GM12865 (cell line): ENCODE results near the gene BHMT2.

Source experiments
- DNase-seq: peaks from one replicate; pipeline ENCODE4 v3.0.0; 2010; ENCODE audit warnings: low read depth
- H3K4me3 ChIP-seq: 2 replicates; pipeline ENCODE4 v1.5.1; 2011; ENCODE audit warnings: mild to moderate bottlenecking, low read depth, low read length, control low read depth
- TF ChIP-seq, protein P1 (sequence below): IDR thresholded peaks from 2 replicates; pipeline ENCODE4 v1.5.1; 2011; ENCODE audit warnings: low read length, control low read depth, low read depth, inconsistent platforms; ENCODE audit not compliant: insufficient read depth; ENCODE audit errors: missing control alignments

Gene BHMT2

DNA sequence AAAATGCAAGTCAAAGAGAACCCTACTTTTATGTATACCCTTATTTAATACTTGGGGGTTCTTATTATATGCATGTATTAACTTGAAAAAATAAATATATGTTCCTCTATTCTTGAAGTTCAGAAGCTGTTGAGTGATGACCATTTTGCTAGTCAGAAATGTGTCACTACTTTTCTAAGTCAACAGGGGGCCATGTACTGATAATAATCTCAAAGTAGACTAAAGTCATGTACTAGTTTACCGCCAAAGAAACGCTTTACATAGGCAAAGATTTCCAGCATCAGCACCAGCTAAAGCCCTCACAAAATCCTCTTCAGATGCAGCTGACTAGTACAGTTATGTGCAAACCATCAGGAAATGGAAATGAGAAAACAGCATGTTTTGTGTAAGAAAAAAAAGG lies 36.3 kb downstream of the BHMT2 start:
- H3K4me3 ChIP-seq = no peak overlapping the region
- TF ChIP-seq, protein P1, sequence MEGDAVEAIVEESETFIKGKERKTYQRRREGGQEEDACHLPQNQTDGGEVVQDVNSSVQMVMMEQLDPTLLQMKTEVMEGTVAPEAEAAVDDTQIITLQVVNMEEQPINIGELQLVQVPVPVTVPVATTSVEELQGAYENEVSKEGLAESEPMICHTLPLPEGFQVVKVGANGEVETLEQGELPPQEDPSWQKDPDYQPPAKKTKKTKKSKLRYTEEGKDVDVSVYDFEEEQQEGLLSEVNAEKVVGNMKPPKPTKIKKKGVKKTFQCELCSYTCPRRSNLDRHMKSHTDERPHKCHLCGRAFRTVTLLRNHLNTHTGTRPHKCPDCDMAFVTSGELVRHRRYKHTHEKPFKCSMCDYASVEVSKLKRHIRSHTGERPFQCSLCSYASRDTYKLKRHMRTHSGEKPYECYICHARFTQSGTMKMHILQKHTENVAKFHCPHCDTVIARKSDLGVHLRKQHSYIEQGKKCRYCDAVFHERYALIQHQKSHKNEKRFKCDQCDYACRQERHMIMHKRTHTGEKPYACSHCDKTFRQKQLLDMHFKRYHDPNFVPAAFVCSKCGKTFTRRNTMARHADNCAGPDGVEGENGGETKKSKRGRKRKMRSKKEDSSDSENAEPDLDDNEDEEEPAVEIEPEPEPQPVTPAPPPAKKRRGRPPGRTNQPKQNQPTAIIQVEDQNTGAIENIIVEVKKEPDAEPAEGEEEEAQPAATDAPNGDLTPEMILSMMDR = no peak
- DNase-seq = no peak

DNA sequence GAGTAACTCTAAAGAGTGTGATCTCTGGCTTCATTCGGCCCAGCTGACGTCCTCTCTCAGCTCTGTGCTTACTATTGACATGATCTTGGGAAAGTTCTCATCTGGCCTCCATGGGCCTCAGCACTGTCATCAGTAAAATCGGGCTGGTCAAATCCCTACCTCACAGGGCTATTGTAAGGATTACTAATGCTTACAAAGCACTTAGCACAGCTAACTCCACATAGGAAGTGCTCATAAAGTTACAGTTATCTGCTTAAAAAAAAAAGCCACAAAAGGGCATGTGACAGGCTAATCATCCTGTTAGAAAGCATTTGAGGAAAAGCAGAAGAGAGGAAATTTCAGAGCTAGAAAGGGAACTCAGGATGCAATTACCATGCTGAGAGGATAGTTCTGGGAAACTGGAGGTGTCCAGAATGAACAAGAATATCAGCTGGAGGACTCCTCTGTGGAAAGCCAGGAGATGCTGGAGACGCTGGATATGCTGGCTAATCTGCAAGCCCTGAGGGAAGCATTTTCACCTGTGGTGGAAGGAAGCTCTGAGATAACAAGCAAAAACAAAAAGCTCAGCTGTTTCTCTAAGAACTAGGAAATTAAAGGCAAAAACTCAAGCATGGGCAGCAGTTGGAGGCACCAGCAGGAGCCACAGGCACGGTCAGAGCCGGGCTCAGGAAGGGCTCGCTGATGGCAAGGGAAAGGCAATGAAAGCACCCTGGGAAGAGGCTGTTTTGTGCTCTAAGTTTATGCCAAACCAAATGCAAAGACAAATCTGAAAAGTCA lies 37.6 kb downstream of the BHMT2 start:
- TF ChIP-seq, protein P1 = no peak

DNA sequence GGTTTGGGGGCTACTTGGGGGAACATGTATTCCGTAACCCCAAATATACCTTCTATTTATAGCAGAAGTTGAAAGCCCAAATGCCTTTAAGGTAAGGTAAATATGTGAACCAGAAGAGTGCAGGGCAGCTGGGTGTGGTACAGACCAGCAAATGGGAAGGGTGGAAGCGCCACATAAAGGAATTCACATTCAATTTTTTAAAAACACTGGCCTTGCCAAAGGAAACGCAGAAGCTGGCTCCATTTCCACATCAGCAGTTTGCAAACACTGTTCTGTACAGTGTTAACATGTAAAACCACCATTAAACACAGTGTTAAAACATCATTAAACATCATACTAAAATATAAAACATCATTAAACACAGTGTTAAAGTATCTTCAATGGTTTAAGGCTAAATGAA lies 38.5 kb downstream of the BHMT2 start:
- no peak overlapping the region for H3K4me3 ChIP-seq
- TF ChIP-seq, protein P1 = no peak
- no peak for DNase-seq

More for the DNA sequence above, 37.6 kb downstream of the BHMT2 start:
- DNase-seq = no peak
- H3K4me3 ChIP-seq = no peak overlapping the region

DNA sequence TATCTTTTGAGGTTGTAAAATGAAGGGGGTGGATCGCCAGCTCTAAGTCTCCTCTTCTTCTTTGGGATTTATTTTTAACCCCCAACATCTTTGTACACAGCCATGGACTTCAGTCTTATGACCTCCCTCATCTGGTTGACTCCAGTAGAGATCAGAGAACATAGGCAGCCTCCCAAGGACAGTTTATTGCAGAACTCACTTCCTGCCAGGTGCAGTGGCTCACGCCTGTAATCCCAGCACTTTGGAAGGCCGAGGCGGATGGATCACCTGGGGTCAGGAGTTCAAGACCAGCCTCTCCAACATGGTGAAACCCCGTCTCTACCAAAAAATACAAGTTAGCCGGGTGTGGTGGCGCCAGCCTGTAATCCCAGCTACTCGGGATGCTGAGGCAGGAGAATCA lies 39.2 kb downstream of the BHMT2 start:
- no peak for DNase-seq
- no peak overlapping the region for H3K4me3 ChIP-seq
- TF ChIP-seq, protein P1 = no peak

DNA sequence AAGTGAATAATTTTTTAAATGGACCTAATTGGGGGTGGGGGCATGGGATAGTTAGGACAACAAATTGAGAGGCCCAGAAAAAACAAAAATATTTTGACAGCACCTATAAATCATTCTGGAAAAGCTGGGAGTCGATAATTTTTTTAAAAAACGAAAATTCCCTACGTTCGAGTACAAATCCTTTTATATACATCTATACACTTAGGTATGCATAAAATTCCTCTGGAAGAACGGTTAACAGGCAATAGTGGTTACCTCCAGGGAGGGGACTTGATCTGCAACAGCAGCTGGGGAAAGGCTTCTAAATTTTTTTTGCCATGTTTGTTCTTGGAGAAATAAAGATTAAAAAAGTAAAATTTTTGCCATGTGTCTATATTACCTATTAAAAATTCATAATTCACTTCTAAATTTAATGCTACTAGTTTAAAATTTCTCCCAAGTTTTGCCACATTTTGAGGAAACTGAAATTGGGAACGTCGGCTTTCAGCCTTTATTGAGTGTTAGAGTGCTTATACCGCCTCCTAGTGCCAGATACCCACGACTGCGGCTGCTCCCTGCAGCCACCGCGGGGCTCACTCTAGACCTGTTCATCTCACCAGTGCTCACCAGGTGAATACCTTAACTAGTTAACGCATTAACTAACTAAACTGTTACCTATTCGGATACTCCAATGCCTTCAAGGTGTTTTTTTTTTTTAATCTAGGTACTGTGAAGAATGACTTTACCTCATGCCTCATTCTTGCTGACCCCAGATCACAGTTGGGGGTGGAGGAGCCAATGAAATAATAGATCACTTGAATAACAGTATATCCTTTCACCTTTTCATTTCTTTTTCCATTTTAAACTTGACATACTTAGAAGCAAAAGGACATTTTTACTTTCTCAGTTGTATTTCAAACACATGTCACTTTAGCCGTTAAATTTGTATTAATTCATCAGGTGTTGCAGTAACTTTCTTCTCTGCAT lies 40.2 kb downstream of the BHMT2 start:
- TF ChIP-seq, protein P1 = peak; percentile 69
- H3K4me3 ChIP-seq = no peak overlapping the region
- peak; percentile 44 for DNase-seq

DNA sequence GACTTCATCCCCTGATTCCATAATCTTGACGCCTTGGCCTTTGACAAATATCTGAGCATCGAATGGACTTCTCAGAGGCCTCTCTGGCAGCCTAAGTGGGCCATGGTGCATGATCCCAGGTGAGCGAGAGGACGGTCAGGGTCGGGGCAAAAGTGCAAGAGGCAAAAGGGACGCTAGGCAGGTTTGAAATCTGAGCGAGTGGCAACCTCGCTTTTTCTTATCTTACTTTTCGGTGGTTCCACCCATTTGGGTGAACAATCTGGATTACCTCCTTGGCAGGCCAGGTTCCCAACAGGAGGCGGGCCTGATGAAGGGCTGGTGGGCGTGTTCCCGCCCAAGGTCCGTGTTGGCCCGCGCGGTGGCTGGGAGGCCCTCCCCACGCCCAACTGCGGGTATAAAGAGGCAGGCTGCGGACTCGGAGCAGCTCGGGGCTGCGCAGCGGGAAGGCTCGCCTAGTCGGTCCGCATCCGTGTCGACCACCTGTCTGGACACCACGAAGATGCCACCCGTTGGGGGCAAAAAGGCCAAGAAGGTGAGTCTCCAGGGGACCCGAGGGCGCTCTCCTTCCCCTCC lies 41.9 kb downstream of the BHMT2 start, which contains the start of gene BHMT:
BHMT (plus strand) TSS at position 423 of the 573 bp plus-strand sequence; CDS start at position 500, 77 bp downstream.
- H3K4me3 ChIP-seq = no peak within 1 kb of the TSS
- TF ChIP-seq, protein P1 = no peak
- DNase-seq = no peak
